ENCODE data around the gene PTPRJ.

GRCh38 chr11:48184452-48184851, 204.1 kb downstream of the PTPRJ start:
- TF ChIP-seq POLR2A (IDR thresholded peaks at IDR 0.05) = no peak
- TF ChIP-seq, protein P1, sequence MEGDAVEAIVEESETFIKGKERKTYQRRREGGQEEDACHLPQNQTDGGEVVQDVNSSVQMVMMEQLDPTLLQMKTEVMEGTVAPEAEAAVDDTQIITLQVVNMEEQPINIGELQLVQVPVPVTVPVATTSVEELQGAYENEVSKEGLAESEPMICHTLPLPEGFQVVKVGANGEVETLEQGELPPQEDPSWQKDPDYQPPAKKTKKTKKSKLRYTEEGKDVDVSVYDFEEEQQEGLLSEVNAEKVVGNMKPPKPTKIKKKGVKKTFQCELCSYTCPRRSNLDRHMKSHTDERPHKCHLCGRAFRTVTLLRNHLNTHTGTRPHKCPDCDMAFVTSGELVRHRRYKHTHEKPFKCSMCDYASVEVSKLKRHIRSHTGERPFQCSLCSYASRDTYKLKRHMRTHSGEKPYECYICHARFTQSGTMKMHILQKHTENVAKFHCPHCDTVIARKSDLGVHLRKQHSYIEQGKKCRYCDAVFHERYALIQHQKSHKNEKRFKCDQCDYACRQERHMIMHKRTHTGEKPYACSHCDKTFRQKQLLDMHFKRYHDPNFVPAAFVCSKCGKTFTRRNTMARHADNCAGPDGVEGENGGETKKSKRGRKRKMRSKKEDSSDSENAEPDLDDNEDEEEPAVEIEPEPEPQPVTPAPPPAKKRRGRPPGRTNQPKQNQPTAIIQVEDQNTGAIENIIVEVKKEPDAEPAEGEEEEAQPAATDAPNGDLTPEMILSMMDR (IDR thresholded peaks at IDR 0.05) = no peak

Data from right lobe of liver (tissue), 4 donors.